Osteoblast (primary cell): ENCODE data around the gene CDADC1. TPM values are rescaled to one million over a fixed set of nuclear protein-coding genes. Genes with fewer than 3 reads are reported as not detected.

ENCODE experiments used
- DNase-seq: peaks from one replicate; pipeline ENCODE4 v3.0.0; 2011; ENCODE audit warnings: low spot score, mixed read lengths; ENCODE audit not compliant: insufficient read length; ENCODE audit errors: missing footprints
- H2AFZ ChIP-seq: 2 replicates; pipeline ENCODE4 v1.6.0; 2011; ENCODE audit warnings: mild to moderate bottlenecking, low read length
- H3K27ac ChIP-seq: 2 replicates; pipeline ENCODE4 v1.5.1; 2011; ENCODE audit warnings: mild to moderate bottlenecking, low read depth, low read length, moderate library complexity
- H3K27me3 ChIP-seq: 2 replicates; pipeline ENCODE4 v1.6.0; 2012; ENCODE audit warnings: mild to moderate bottlenecking, control low read depth, inconsistent platforms, low read length, moderate library complexity; ENCODE audit not compliant: insufficient read depth
- H3K36me3 ChIP-seq: 2 replicates; pipeline ENCODE4 v1.5.1; 2011; ENCODE audit warnings: mild to moderate bottlenecking, low read length, control low read depth, moderate library complexity; ENCODE audit not compliant: insufficient read depth
- H3K4me1 ChIP-seq: 2 replicates; pipeline ENCODE4 v1.5.1; 2011; ENCODE audit warnings: mild to moderate bottlenecking, low read length, control low read depth, moderate library complexity; ENCODE audit not compliant: insufficient read depth
- H3K4me2 ChIP-seq: 2 replicates; pipeline ENCODE4 v1.6.0; 2011; ENCODE audit warnings: mild to moderate bottlenecking, low read length; ENCODE audit not compliant: insufficient read depth
- H3K4me3 ChIP-seq: fragments of 200-600 bp; sonication (generic); 3 replicates; pipeline ENCODE4 v1.5.1; 2012; ENCODE audit warnings: mild to moderate bottlenecking, low read length, inconsistent platforms; ENCODE audit not compliant: insufficient read depth
- H3K79me2 ChIP-seq: 2 replicates; pipeline ENCODE4 v1.6.0; 2012; ENCODE audit warnings: mild to moderate bottlenecking, low read length, control low read depth, inconsistent platforms; ENCODE audit not compliant: insufficient read depth
- H3K9me3 ChIP-seq: 2 replicates; pipeline ENCODE4 v1.5.1; 2011; ENCODE audit warnings: low read depth, low read length, control low read depth
- H4K20me1 ChIP-seq: 2 replicates; pipeline ENCODE4 v1.6.0; 2012; ENCODE audit warnings: mild to moderate bottlenecking, low read length, control low read depth; ENCODE audit not compliant: insufficient read depth
- CTCF ChIP-seq: IDR thresholded peaks from 2 replicates; pipeline ENCODE4 v1.5.1; 2011; ENCODE audit warnings: mild to moderate bottlenecking, low read depth, low read length, moderate library complexity; ENCODE audit errors: extremely low read depth
- total RNA-seq: library from RNA; depleted of rRNA; stranded (reverse); fragments of >200 nt; gene quantifications from 2 replicates; pipeline ENCODE4 v1.2.3, GENCODE V29; 2012

The CDADC1 gene
- total RNA-seq, 1 donor, result 3.6 TPM

GRCh38 chr13:49278211-49278610, 30.5 kb downstream of the CDADC1 start:
- H2AFZ ChIP-seq, result no peak overlapping the region

DNA sequence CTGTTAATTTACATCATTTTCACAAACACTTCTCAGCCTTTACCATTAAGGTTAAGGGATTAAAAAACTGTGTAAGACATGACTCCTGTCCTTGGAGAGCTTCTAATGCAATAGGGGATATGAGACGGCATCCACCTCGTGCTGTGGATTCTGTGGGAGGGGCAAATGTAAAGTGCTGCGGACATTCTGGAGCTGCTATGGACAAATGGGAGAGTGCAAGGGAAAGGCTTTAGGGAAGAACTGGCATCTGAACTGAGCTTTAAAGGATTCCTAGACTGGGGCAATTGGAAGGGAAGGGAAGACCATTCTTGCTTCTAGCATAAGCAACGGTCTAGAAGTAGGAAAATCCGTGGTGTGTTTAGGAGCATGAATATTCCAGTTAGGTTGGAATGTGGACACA, 31.4 kb downstream of the CDADC1 start:
- no peaks in the 10 kb centered on the region for H3K4me1 ChIP-seq
- no peaks in the 10 kb centered on the region for H3K27me3 ChIP-seq
- no peaks in the 10 kb centered on the region for H3K79me2 ChIP-seq
- H2AFZ ChIP-seq, result no peak overlapping the region
- no peaks in the 10 kb centered on the region for H3K9me3 ChIP-seq
- no peaks in the 10 kb centered on the region for H4K20me1 ChIP-seq
- H3K36me3 ChIP-seq, result no peaks in the 10 kb centered on the region
- H3K4me2 ChIP-seq, result no peak overlapping the region
- TF ChIP-seq CTCF, result no peak
- no peak overlapping the region for H3K27ac ChIP-seq
- no peak for DNase-seq
- H3K4me3 ChIP-seq, result no peak overlapping the region

More at GRCh38 chr13:49278211-49278610, 30.5 kb downstream of the CDADC1 start:
- H4K20me1 ChIP-seq, result no peaks in the 10 kb centered on the region
- H3K27me3 ChIP-seq, result no peaks in the 10 kb centered on the region
- no peak overlapping the region for H3K27ac ChIP-seq
- no peak for TF ChIP-seq CTCF
- H3K9me3 ChIP-seq, result no peaks in the 10 kb centered on the region
- no peak overlapping the region for H3K4me3 ChIP-seq
- H3K4me2 ChIP-seq, result no peak overlapping the region
- no peaks in the 10 kb centered on the region for H3K4me1 ChIP-seq
- no peaks in the 10 kb centered on the region for H3K36me3 ChIP-seq
- DNase-seq, result no peak
- no peaks in the 10 kb centered on the region for H3K79me2 ChIP-seq

DNA sequence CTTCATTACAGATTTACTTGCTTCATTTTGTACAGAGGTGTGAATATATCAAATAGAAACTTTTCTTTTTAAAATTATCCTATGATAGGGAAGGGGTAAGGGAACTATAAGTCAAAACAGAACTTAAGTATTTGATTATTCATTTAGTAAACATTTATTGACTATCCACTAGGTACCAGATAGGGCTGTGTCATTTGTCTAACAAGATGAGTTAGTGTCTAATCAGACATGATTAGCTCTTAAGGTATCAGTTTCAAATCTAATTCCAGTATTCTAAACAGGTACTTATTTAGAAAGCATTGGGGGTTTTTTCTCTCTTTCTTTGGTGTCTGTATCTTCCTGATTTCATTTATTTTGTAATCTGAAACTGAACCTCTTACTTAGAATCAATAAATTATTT, 32.2 kb downstream of the CDADC1 start:
- Histone ChIP-seq H3K4me2 (no peak overlapping the region), H3K27ac (no peak overlapping the region), H3K79me2 (no peaks in the 10 kb centered on the region), H3K4me3 (no peak overlapping the region), H3K9me3 (no peaks in the 10 kb centered on the region), H4K20me1 (no peaks in the 10 kb centered on the region), H3K36me3 (no peaks in the 10 kb centered on the region), H2AFZ (no peak overlapping the region), H3K27me3 (no peaks in the 10 kb centered on the region), H3K4me1 (no peaks in the 10 kb centered on the region)
- no peak for DNase-seq
- TF ChIP-seq CTCF, result no peak

- no peak overlapping the region for H2AFZ ChIP-seq
- H3K4me3 ChIP-seq, result no peak overlapping the region
- no peak for TF ChIP-seq CTCF
- H3K9me3 ChIP-seq, result no peaks in the 10 kb centered on the region
- no peak overlapping the region for H3K4me2 ChIP-seq
- H3K4me1 ChIP-seq, result no peaks in the 10 kb centered on the region
- no peak overlapping the region for H3K27ac ChIP-seq
- no peaks in the 10 kb centered on the region for H3K27me3 ChIP-seq
- H4K20me1 ChIP-seq, result no peaks in the 10 kb centered on the region
- H3K36me3 ChIP-seq, result no peaks in the 10 kb centered on the region
- no peaks in the 10 kb centered on the region for H3K79me2 ChIP-seq
- DNase-seq, result no peak
These were observed 40.3 kb downstream of the CDADC1 start for GRCh38 chr13:49287995-49288394.
